Neural crest cell (in vitro differentiated cells): ENCODE results near the gene COL4A1. TPM values are rescaled to one million over a fixed set of nuclear protein-coding genes. Genes with fewer than 3 reads are reported as not detected.

Experiments
- DNase-seq: peaks from one replicate; pipeline ENCODE4 v3.0.0; 2021; ENCODE audit warnings: low read depth, mixed read lengths, low spot score
- H3K27ac Mint-ChIP-seq: one replicate; pipeline ENCODE4 v1.8.0; 2021; ENCODE audit warnings: mild to moderate bottlenecking, mixed read lengths; ENCODE audit not compliant: unreplicated experiment
- H3K27me3 Mint-ChIP-seq: 2 replicates; pipeline ENCODE4 v1.8.0; 2021; ENCODE audit warnings: low read depth, mild to moderate bottlenecking, mixed read lengths
- H3K36me3 Mint-ChIP-seq: 2 replicates; pipeline ENCODE4 v1.8.0; 2021; ENCODE audit warnings: low read depth, mild to moderate bottlenecking, mixed read lengths
- H3K4me1 Mint-ChIP-seq: 2 replicates; pipeline ENCODE4 v1.8.0; 2021; ENCODE audit warnings: mixed read lengths
- H3K4me3 Mint-ChIP-seq: one replicate; pipeline ENCODE4 v1.8.0; 2021; ENCODE audit warnings: mild to moderate bottlenecking, mixed read lengths
- H3K9me3 Mint-ChIP-seq: 2 replicates; pipeline ENCODE4 v1.8.0; 2021; ENCODE audit warnings: mixed read lengths
- total RNA-seq: library from RNA; stranded (reverse); gene quantifications from 2 replicates; pipeline ENCODE4 v1.2.1, GENCODE V29; 2021
- TF ChIP-seq, protein P1 (sequence below): fragments of 200-600 bp; sonication (generic); conservative IDR thresholded peaks from 2 replicates; pipeline ENCODE4 v1.5.0; 2021; ENCODE audit warnings: antibody characterized with exemption, mild to moderate bottlenecking

The COL4A1 gene
- total RNA-seq, 1 donor from 2014 or later: 65.5 TPM

DNA sequence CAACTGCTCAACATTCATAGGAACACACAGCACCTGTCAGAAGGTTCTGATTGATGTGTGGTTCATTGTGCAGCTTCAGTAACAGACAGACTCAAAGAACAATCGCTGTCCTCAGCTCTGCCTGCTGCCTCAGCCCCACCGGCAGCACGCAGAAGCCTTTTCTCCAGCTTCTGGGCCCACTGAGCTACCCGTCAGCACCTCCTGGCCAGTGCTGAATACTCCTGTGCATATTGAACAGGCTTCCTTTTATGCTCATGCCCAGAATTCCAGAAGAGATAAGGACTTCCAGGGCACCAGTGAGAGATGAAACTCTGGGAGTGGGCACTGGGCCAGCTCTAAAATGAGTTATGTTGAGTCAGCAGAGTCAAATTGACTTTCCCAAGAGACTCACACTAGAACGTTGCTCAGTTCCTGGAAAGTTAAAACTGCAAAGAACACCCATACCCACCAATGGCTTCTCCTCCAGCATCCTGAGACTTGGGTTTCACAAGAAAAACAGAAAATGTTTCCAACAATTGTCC lies 119.3 kb downstream of the COL4A1 start:
- no peak overlapping the region for H3K4me3 Mint-ChIP-seq
- peaks cover 16% of the 10 kb centered on the region for H3K36me3 Mint-ChIP-seq
- H3K4me1 Mint-ChIP-seq: peaks cover 9% of the 10 kb centered on the region
- H3K27me3 Mint-ChIP-seq: no peaks in the 10 kb centered on the region
- TF ChIP-seq, protein P1, sequence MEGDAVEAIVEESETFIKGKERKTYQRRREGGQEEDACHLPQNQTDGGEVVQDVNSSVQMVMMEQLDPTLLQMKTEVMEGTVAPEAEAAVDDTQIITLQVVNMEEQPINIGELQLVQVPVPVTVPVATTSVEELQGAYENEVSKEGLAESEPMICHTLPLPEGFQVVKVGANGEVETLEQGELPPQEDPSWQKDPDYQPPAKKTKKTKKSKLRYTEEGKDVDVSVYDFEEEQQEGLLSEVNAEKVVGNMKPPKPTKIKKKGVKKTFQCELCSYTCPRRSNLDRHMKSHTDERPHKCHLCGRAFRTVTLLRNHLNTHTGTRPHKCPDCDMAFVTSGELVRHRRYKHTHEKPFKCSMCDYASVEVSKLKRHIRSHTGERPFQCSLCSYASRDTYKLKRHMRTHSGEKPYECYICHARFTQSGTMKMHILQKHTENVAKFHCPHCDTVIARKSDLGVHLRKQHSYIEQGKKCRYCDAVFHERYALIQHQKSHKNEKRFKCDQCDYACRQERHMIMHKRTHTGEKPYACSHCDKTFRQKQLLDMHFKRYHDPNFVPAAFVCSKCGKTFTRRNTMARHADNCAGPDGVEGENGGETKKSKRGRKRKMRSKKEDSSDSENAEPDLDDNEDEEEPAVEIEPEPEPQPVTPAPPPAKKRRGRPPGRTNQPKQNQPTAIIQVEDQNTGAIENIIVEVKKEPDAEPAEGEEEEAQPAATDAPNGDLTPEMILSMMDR: no peak
- no peak overlapping the region for H3K27ac Mint-ChIP-seq
- DNase-seq: no peak
- no peaks in the 10 kb centered on the region for H3K9me3 Mint-ChIP-seq

DNA sequence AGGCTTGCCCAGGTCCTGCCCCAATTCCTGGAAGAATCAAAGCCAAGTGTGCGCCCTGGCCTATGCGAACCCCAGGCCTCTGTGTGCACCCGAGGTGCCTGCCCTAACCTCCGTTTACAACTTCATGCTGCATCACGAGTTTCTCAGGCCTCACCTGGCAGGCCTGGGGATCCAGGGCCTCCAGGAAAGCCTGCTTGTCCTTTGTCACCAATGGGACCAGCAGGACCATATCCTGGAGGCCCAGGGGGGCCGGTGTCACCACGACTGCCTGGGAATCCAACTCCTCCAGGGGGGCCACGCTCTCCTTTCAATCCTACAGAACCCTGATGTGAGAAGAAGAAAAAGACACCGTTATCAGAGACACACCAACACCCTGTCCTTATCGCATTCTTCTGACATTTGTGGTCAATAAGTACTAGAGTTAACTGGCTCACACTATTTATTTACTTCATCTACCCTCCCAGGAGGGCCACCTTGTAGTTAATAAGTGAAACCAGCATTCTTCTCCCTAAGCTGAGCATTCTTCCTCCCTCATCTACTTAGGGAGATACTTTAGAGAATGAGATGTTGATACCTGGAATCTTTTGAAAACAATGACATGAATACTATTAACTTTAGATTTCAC lies 120.6 kb downstream of the COL4A1 start:
- DNase-seq: no peak
- Mint-ChIP-seq H3K4me3 (no peak overlapping the region), H3K36me3 (peaks cover 19% of the 10 kb centered on the region), H3K27ac (no peak overlapping the region), H3K9me3 (no peaks in the 10 kb centered on the region), H3K4me1 (peaks cover 9% of the 10 kb centered on the region), H3K27me3 (no peaks in the 10 kb centered on the region)
- TF ChIP-seq, protein P1: no peak

DNA sequence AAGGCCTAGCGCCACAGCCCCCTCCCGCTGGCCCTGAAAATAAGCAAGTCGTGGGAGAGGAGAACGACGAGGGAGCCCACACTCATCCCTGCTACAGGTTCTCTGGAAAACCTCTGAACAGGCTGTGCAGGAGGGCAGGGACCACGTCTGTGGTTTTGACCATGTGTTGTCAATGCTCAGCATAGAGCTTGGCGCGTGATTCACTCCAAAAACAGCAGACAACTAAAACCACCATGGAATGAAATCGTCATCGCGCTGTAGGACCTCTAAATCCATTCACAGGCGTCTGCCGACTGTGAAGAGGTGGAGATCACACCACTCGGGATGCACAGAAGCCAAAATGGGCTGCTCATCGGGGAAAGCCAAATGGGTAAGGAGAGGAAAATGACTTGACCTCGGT lies 121.3 kb downstream of the COL4A1 start:
- H3K27me3 Mint-ChIP-seq: no peaks in the 10 kb centered on the region
- H3K27ac Mint-ChIP-seq: no peak overlapping the region
- TF ChIP-seq, protein P1: no peak
- peaks cover 19% of the 10 kb centered on the region for H3K36me3 Mint-ChIP-seq
- no peak overlapping the region for H3K4me3 Mint-ChIP-seq
- H3K4me1 Mint-ChIP-seq: peaks cover 9% of the 10 kb centered on the region
- H3K9me3 Mint-ChIP-seq: no peaks in the 10 kb centered on the region
- no peak for DNase-seq

DNA sequence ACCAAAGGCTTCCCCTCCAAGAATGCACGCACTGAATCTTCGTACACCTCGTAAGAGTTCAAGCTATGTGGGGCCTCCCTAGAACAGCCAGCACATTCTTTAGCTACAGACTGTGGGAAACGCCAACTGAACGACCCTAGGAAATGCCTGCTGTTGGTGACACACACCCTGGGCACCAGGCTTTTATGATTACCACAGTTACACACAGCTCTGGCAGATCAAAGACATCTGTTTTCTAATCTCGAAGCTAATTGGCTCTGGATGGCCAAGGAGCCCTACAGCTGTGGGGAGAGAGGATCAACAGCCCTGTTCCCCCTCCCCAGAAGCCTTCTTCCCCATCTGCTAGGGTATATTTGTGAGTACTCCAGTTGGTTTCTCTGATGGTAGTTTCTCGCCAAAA lies 123.0 kb downstream of the COL4A1 start:
- peaks cover 22% of the 10 kb centered on the region for H3K36me3 Mint-ChIP-seq
- no peak overlapping the region for H3K4me3 Mint-ChIP-seq
- no peak for DNase-seq
- H3K27me3 Mint-ChIP-seq: no peaks in the 10 kb centered on the region
- no peaks in the 10 kb centered on the region for H3K9me3 Mint-ChIP-seq
- TF ChIP-seq, protein P1: no peak
- peaks cover 15% of the 10 kb centered on the region for H3K4me1 Mint-ChIP-seq
- no peak overlapping the region for H3K27ac Mint-ChIP-seq

DNA sequence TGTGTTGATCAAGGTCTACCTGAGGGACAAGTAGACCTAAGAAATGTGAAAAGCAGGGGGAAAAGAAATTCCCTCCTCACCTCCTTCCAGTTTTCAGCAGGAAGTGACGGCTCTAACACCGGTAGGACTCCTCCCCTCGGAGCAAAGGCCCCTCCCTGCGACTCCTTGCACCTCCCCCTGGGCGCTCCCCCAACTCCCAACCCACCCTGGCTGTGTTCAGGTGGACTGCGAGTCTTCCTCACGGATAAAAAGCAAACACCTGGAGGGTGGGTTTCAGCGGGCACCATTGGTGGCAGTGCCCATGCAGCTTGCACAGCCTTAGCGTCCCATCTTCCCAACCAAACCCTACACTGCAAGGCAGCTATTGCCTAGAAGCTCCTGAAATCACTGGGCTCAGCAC lies 124.5 kb downstream of the COL4A1 start:
- Mint-ChIP-seq H3K36me3 (peaks cover 20% of the 10 kb centered on the region), H3K9me3 (no peaks in the 10 kb centered on the region), H3K4me1 (peaks cover 13% of the 10 kb centered on the region), H3K4me3 (no peak overlapping the region), H3K27ac (no peak overlapping the region), H3K27me3 (no peaks in the 10 kb centered on the region)
- TF ChIP-seq, protein P1: no peak
- no peak for DNase-seq
